Osteoblast (primary cell): Measurements from ENCODE around the gene WDR55. TPM values are rescaled to one million over a fixed set of nuclear protein-coding genes. Genes with fewer than 3 reads are reported as not detected.
"Not testable (repeated sequence)": the region's sequence is repeated elsewhere in the genome, so short reads cannot be mapped to it uniquely, and the experiment has no call there.

Experiments used
- DNase-seq: peaks from one replicate; pipeline ENCODE4 v3.0.0; 2011; ENCODE audit warnings: low spot score, mixed read lengths; ENCODE audit not compliant: insufficient read length; ENCODE audit errors: missing footprints
- H2AFZ ChIP-seq: 2 replicates; pipeline ENCODE4 v1.6.0; 2011; ENCODE audit warnings: mild to moderate bottlenecking, low read length
- H3K27ac ChIP-seq: 2 replicates; pipeline ENCODE4 v1.5.1; 2011; ENCODE audit warnings: mild to moderate bottlenecking, low read depth, low read length, moderate library complexity
- H3K27me3 ChIP-seq: 2 replicates; pipeline ENCODE4 v1.6.0; 2012; ENCODE audit warnings: mild to moderate bottlenecking, control low read depth, inconsistent platforms, low read length, moderate library complexity; ENCODE audit not compliant: insufficient read depth
- H3K36me3 ChIP-seq: 2 replicates; pipeline ENCODE4 v1.5.1; 2011; ENCODE audit warnings: mild to moderate bottlenecking, low read length, control low read depth, moderate library complexity; ENCODE audit not compliant: insufficient read depth
- H3K4me1 ChIP-seq: 2 replicates; pipeline ENCODE4 v1.5.1; 2011; ENCODE audit warnings: mild to moderate bottlenecking, low read length, control low read depth, moderate library complexity; ENCODE audit not compliant: insufficient read depth
- H3K4me2 ChIP-seq: 2 replicates; pipeline ENCODE4 v1.6.0; 2011; ENCODE audit warnings: mild to moderate bottlenecking, low read length; ENCODE audit not compliant: insufficient read depth
- H3K4me3 ChIP-seq: fragments of 200-600 bp; sonication (generic); 3 replicates; pipeline ENCODE4 v1.5.1; 2012; ENCODE audit warnings: mild to moderate bottlenecking, low read length, inconsistent platforms; ENCODE audit not compliant: insufficient read depth
- H3K79me2 ChIP-seq: 2 replicates; pipeline ENCODE4 v1.6.0; 2012; ENCODE audit warnings: mild to moderate bottlenecking, low read length, control low read depth, inconsistent platforms; ENCODE audit not compliant: insufficient read depth
- H3K9me3 ChIP-seq: 2 replicates; pipeline ENCODE4 v1.5.1; 2011; ENCODE audit warnings: low read depth, low read length, control low read depth
- H4K20me1 ChIP-seq: 2 replicates; pipeline ENCODE4 v1.6.0; 2012; ENCODE audit warnings: mild to moderate bottlenecking, low read length, control low read depth; ENCODE audit not compliant: insufficient read depth
- total RNA-seq: library from RNA; depleted of rRNA; stranded (reverse); fragments of >200 nt; gene quantifications from 2 replicates; pipeline ENCODE4 v1.2.3, GENCODE V29; 2012
- TF ChIP-seq, protein P1 (sequence below): IDR thresholded peaks from 2 replicates; pipeline ENCODE4 v1.5.1; 2011; ENCODE audit warnings: mild to moderate bottlenecking, low read depth, low read length, moderate library complexity; ENCODE audit errors: extremely low read depth

Gene WDR55
- total RNA-seq, 1 donor, result 30.8 TPM

DNA sequence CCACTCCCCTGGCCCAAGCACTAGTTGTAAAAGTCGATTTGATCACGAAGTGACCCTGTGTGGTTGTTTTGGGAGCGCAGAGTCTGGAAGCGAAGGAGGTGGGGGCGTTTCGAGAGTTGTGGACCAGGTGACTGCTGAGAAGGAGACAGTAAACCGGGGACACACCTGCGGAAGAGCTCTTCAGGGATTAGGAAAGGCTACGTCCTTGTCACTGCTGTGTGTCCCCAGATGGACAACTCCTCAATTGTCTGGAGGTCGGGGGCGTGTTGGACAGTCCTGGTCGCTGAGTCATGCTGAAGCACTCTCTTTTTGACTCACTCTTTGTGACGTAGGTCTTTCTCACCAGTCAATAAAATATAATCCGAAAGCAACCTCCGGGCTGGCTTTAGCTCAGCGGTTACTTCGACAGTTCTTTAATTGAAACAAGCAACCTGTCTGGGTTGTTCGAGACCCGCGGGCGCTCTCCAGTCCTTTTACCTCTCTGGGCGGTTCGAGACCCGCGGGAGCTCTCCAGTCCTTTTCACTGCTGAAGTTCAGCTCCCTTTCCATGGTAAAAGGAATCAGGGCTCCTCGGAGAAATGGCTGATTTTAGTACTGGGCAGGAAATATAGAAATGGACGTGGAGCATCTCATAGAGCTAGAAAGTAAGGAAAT, 46.3 kb downstream of the WDR55 start:
- Histone ChIP-seq H4K20me1 (no peaks in the 10 kb centered on the region), H3K27me3 (no peaks in the 10 kb centered on the region), H3K27ac (peak overlapping the region; percentile 71), H3K36me3 (peaks cover 11% of the 10 kb centered on the region), H3K9me3 (no peaks in the 10 kb centered on the region), H3K79me2 (no peaks in the 10 kb centered on the region), H3K4me2 (peak overlapping the region; percentile 96), H3K4me1 (no peaks in the 10 kb centered on the region), H3K4me3 (peak overlapping the region; percentile 87), H2AFZ (peak overlapping the region; percentile 96)
- DNase-seq, result peak; percentile 88
- TF ChIP-seq, protein P1, sequence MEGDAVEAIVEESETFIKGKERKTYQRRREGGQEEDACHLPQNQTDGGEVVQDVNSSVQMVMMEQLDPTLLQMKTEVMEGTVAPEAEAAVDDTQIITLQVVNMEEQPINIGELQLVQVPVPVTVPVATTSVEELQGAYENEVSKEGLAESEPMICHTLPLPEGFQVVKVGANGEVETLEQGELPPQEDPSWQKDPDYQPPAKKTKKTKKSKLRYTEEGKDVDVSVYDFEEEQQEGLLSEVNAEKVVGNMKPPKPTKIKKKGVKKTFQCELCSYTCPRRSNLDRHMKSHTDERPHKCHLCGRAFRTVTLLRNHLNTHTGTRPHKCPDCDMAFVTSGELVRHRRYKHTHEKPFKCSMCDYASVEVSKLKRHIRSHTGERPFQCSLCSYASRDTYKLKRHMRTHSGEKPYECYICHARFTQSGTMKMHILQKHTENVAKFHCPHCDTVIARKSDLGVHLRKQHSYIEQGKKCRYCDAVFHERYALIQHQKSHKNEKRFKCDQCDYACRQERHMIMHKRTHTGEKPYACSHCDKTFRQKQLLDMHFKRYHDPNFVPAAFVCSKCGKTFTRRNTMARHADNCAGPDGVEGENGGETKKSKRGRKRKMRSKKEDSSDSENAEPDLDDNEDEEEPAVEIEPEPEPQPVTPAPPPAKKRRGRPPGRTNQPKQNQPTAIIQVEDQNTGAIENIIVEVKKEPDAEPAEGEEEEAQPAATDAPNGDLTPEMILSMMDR, result no peak

DNA sequence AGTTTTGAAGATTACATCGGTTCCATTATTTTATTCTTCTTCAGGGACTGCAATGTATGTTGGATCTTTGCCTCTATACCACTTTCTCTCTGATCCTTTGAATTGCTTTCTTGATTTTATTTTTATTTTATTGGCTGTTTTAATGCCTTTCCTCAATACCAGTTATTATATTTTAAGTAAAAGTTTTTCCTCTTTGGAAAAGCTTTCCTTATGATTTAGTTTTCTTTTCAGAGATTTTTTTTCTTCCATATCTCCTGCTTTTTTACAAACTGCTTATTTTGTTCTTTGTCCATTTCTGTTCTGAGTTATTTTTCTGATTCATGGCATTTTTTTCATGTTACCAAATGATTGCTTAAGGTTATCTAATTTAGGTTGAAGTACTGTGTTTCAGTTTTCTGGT, 47.1 kb downstream of the WDR55 start:
- TF ChIP-seq, protein P1, result no peak
- Histone ChIP-seq H3K27ac (no peak overlapping the region), H3K4me1 (no peaks in the 10 kb centered on the region), H3K27me3 (no peaks in the 10 kb centered on the region), H2AFZ (no peak overlapping the region), H3K79me2 (no peaks in the 10 kb centered on the region), H3K36me3 (peaks cover 5% of the 10 kb centered on the region), H3K4me3 (no peak overlapping the region), H3K4me2 (peak overlapping the region; percentile 33), H3K9me3 (no peaks in the 10 kb centered on the region), H4K20me1 (no peaks in the 10 kb centered on the region)
- no peak for DNase-seq

DNA sequence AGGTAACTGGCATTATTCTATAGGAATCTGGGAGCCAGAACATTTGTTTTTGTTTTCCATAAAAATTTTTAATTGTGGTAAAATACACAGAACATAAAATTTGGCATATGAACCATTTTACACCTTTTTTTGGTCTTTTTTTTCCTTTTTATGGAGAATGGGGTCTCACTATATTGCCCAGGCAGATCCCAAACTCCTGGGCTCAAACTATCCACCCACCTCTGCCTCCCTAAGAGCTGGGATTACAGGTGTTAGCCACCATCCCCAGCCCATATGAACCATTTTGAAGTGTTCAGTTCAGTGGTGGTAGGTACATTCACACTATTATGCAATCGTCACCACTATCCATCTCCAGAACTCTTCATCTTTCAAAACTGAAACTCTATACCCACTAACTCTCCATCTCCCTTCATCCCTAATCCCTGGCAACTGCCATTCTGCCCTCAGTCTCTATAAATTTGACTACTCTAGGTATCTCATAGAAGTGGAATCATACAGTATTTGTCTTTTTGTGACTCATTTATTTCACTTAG, 48.9 kb downstream of the WDR55 start:
- Histone ChIP-seq H3K79me2 (no peaks in the 10 kb centered on the region), H3K9me3 (no peaks in the 10 kb centered on the region), H2AFZ (no peak overlapping the region), H4K20me1 (no peaks in the 10 kb centered on the region), H3K36me3 (no peaks in the 10 kb centered on the region), H3K4me3 (no peak overlapping the region), H3K27ac (no peak overlapping the region), H3K4me2 (no peak overlapping the region), H3K27me3 (no peaks in the 10 kb centered on the region), H3K4me1 (peaks cover 4% of the 10 kb centered on the region)
- TF ChIP-seq, protein P1, result no peak
- no peak for DNase-seq

DNA sequence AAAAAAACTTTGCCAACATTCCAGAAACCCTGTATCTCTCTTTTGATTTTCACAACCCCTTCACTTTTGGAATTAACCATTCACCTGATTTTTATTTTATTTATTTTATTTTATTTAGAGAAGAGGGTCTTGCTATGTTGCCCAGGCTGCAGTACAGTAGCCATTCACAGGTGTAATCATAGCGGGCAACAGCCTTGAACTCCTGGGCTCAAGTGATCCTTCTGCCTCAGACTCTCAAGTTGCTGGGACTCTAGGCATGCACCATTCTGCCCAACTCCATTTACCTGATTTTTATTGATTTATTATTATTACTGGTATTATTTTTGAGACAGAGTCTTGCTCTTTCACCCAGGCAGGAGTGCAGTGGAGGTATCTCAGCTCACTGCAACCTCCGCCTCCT, 51.5 kb downstream of the WDR55 start:
- not testable (repeated sequence) for H3K9me3 ChIP-seq, H2AFZ ChIP-seq, H3K36me3 ChIP-seq, H3K27ac ChIP-seq, H3K27me3 ChIP-seq, H3K4me1 ChIP-seq, H3K4me2 ChIP-seq, DNase-seq, H3K4me3 ChIP-seq, H4K20me1 ChIP-seq, H3K79me2 ChIP-seq
